H1 (cell line): ENCODE data around the gene G3BP1. TPM values are rescaled to one million over a fixed set of nuclear protein-coding genes. Genes with fewer than 3 reads are reported as not detected.

Source experiments
- CEBPB ChIP-seq: IDR thresholded peaks from 2 replicates; pipeline ENCODE4 v1.6.1; 2012; ENCODE audit warnings: low read depth, low read length
- CTBP2 ChIP-seq: IDR thresholded peaks from 2 replicates; pipeline ENCODE4 v1.7.0; 2011; ENCODE audit warnings: borderline replicate concordance, mild to moderate bottlenecking, moderate library complexity, mixed read lengths, low read length; ENCODE audit not compliant: insufficient read depth, insufficient read length
- POLR2A ChIP-seq, 2 experiments: IDR thresholded peaks; 1 replicate in 1 of 2; 2 replicates in 1 of 2; pipeline ENCODE4 v1.6.1; 2011; ENCODE audit warnings: low read depth in 2 of 2, low read length in 2 of 2, mild to moderate bottlenecking in 2 of 2; ENCODE audit errors: control extremely low read depth in 1 of 2
- POLR2AphosphoS5 ChIP-seq: IDR thresholded peaks from 2 replicates; pipeline ENCODE4 v1.6.1; 2011; ENCODE audit warnings: low read depth, low read length
- RBBP5 ChIP-seq: IDR thresholded peaks from 2 replicates; pipeline ENCODE4 v1.7.1; 2012; ENCODE audit warnings: low read depth, mild to moderate bottlenecking, inconsistent platforms, low read length, moderate library complexity, borderline replicate concordance
- SIN3A ChIP-seq, 2 experiments: IDR thresholded peaks in 1 of 2; conservative IDR thresholded peaks in 1 of 2; 2 replicates each; pipeline ENCODE4 v1.6.1; 2011 to 2012; ENCODE audit warnings: low read length in 2 of 2, improper control_type of control experiment in 1 of 2, low read depth in 1 of 2, mild to moderate bottlenecking in 1 of 2
- SIX5 ChIP-seq: IDR thresholded peaks from 2 replicates; pipeline ENCODE4 v1.6.1; 2011; ENCODE audit warnings: mild to moderate bottlenecking, low read depth, low read length
- TAF1 ChIP-seq: IDR thresholded peaks from 2 replicates; pipeline ENCODE4 v1.6.1; 2011; ENCODE audit warnings: mild to moderate bottlenecking, low read depth, low read length
- TBP ChIP-seq: IDR thresholded peaks from 2 replicates; pipeline ENCODE4 v1.6.1; 2011; ENCODE audit warnings: low read depth, low read length, improper control_type of control experiment
- polyA plus RNA-seq, 7 experiments: library from polyadenylated mRNA; depleted of rRNA in 3 of 7; stranded (reverse) in 5 of 7; unstranded in 2 of 7; fragments of >200 nt in 5 of 7; fragments of 200-250 nt in 2 of 7; gene quantifications; 1 replicate in 5 of 7; 2 replicates in 1 of 7; 4 replicates in 1 of 7; pipeline versions ENCODE4 v1.2.1 to v1.2.3, GENCODE V29; 2011 to 2013; ENCODE audit warnings: missing spikeins in 2 of 7, mixed read lengths in 2 of 7
- total RNA-seq: library from RNA; stranded (reverse); fragmentation: NEBNext Ultra II Directional; extraction: Animal tissue kit (Norgen Biotek cat#: 25700); gene quantifications from 2 replicates; pipeline ENCODE4 v1.2.1, GENCODE V29; 2021

G3BP1 gene
- total and polyA plus RNA-seq, 2 of the 8 experiments (the other 6 are each of a cell fraction or from before 2014, with no cell fraction given), result 71.2 to 516 TPM

DNA sequence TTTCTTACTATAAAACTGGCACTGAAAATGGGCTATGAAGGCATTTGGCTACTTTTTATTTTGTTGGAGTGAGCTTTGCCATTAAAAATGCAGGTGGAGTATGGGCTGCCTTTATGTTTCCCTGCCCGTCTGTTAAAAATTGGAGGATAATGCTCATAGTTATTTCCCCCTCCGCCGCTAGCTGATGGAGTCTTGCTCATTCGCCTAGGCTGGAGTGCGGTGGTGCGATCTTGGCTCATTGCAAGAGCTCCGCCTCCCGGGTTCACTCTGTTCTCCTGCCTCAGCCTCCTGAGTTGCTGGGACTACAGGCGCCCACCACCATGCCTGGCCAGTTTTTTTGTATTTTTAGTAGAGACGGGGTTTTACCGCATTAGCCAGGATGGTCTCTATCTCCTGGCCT lies 8.6 kb downstream of the G3BP1 start (continued):
- no peak for TF ChIP-seq CTBP2
- no peak for TF ChIP-seq POLR2AphosphoS5
- TF ChIP-seq RBBP5, result no peak
- no peak for TF ChIP-seq SIN3A (conservative IDR thresholded peaks at IDR 0.05 in 1 of 2, IDR thresholded peaks at IDR 0.05 in 1 of 2; ENCODE audit: low read depth in 1 of 2, low read length in 2 of 2)
- TF ChIP-seq POLR2A (IDR thresholded peaks at IDR 0.05; ENCODE audit: control extremely low read depth in 1 of 2, low read depth in 2 of 2, low read length in 2 of 2), result no peak
- no peak for TF ChIP-seq TAF1
- no peak for TF ChIP-seq SIX5
- TF ChIP-seq CEBPB, result no peak
- TF ChIP-seq TBP, result no peak
